ES-I3 (cell line): Measurements from ENCODE around the gene CRYAA.

Experiments used
- H3K36me3 ChIP-seq: 2 replicates; pipeline ENCODE4 v1.6.1; 2013; ENCODE audit warnings: mild to moderate bottlenecking, low read length, control low read depth, moderate library complexity; ENCODE audit not compliant: insufficient read depth
- H3K4me1 ChIP-seq: 2 replicates; pipeline ENCODE4 v1.6.1; 2013; ENCODE audit warnings: mild to moderate bottlenecking, control low read depth, low read length; ENCODE audit not compliant: insufficient read depth
- H3K9ac ChIP-seq: 2 replicates; pipeline ENCODE4 v1.6.1; 2013; ENCODE audit warnings: low read depth, mild to moderate bottlenecking, low read length, moderate library complexity
- H3K9me3 ChIP-seq: 2 replicates; pipeline ENCODE4 v1.6.1; 2013; ENCODE audit warnings: mild to moderate bottlenecking, low read length, moderate library complexity; ENCODE audit not compliant: control insufficient read depth, insufficient read depth

CRYAA gene

GRCh38 chr21:43203591-43203990, 34.8 kb downstream of the CRYAA start:
- H3K4me1 ChIP-seq, result no peaks in the 10 kb centered on the region
- H3K9me3 ChIP-seq, result peaks cover 5% of the 10 kb centered on the region; the same call in 1 of the 2 replicates
- no peak overlapping the region for H3K9ac ChIP-seq
- no peaks in the 10 kb centered on the region for H3K36me3 ChIP-seq

GRCh38 chr21:43204638-43205037, 35.8 kb downstream of the CRYAA start:
- no peak overlapping the region for H3K9ac ChIP-seq
- H3K4me1 ChIP-seq, result no peaks in the 10 kb centered on the region
- H3K9me3 ChIP-seq, result peaks cover 5% of the 10 kb centered on the region; the same call in 1 of the 2 replicates
- no peaks in the 10 kb centered on the region for H3K36me3 ChIP-seq

GRCh38 chr21:43206231-43207042, 37.6 kb downstream of the CRYAA start:
- no peaks in the 10 kb centered on the region for H3K4me1 ChIP-seq

GRCh38 chr21:43207043-43207315, 38.2 kb downstream of the CRYAA start:
- no peaks in the 10 kb centered on the region for H3K9me3 ChIP-seq

More at GRCh38 chr21:43206231-43207042, 37.6 kb downstream of the CRYAA start:
- Histone ChIP-seq H3K36me3 (no peaks in the 10 kb centered on the region), H3K9me3 (peaks cover 2% of the 10 kb centered on the region; the same call in 1 of the 2 replicates), H3K9ac (no peak overlapping the region)

GRCh38 chr21:43207868-43208267, 39.1 kb downstream of the CRYAA start:
- Histone ChIP-seq H3K4me1 (no peaks in the 10 kb centered on the region), H3K36me3 (no peaks in the 10 kb centered on the region), H3K9me3 (no peaks in the 10 kb centered on the region), H3K9ac (no peak overlapping the region)

More at GRCh38 chr21:43207043-43207315, 38.2 kb downstream of the CRYAA start:
- H3K36me3 ChIP-seq, result no peaks in the 10 kb centered on the region
- H3K9ac ChIP-seq, result no peak overlapping the region
- no peaks in the 10 kb centered on the region for H3K4me1 ChIP-seq

- Histone ChIP-seq H3K9me3 (no peaks in the 10 kb centered on the region), H3K9ac (no peak overlapping the region), H3K4me1 (no peaks in the 10 kb centered on the region), H3K36me3 (no peaks in the 10 kb centered on the region)
Measured at GRCh38 chr21:43208561-43209332, 39.9 kb downstream of the CRYAA start.

GRCh38 chr21:43209575-43210453, 41.0 kb downstream of the CRYAA start:
- Histone ChIP-seq H3K36me3 (no peaks in the 10 kb centered on the region), H3K9ac (no peak overlapping the region), H3K4me1 (no peaks in the 10 kb centered on the region), H3K9me3 (no peaks in the 10 kb centered on the region)

- H3K36me3 ChIP-seq, result no peaks in the 10 kb centered on the region
- no peaks in the 10 kb centered on the region for H3K4me1 ChIP-seq
- H3K9me3 ChIP-seq, result no peaks in the 10 kb centered on the region
- H3K9ac ChIP-seq, result no peak overlapping the region
Measured at GRCh38 chr21:43210454-43211071, 41.8 kb downstream of the CRYAA start.

GRCh38 chr21:43211072-43211759, 42.4 kb downstream of the CRYAA start:
- Histone ChIP-seq H3K36me3 (no peaks in the 10 kb centered on the region), H3K9ac (no peak overlapping the region), H3K4me1 (no peaks in the 10 kb centered on the region), H3K9me3 (no peaks in the 10 kb centered on the region)

GRCh38 chr21:43211760-43212115, 42.9 kb downstream of the CRYAA start:
- Histone ChIP-seq H3K9ac (no peak overlapping the region), H3K9me3 (no peaks in the 10 kb centered on the region), H3K4me1 (no peaks in the 10 kb centered on the region), H3K36me3 (no peaks in the 10 kb centered on the region)
